ENCODE data around the gene INSM1.

The INSM1 gene

GRCh38 chr20:20360464-20360863 is 7.4 kb upstream of the INSM1 start:
- H3K27ac ChIP-seq, result peak overlapping the region; percentile 98
- TF ChIP-seq CTCF (conservative IDR thresholded peaks at IDR 0.05), result peak; percentile 97

- peak overlapping the region; percentile 98 for H3K27ac ChIP-seq
- 0 out of 2 replicates have a peak, but pooled peaks have one; percentile 8 for TF ChIP-seq CTCF (conservative IDR thresholded peaks at IDR 0.05)
These were observed 5.0 kb upstream of the INSM1 start for GRCh38 chr20:20362774-20363433.

GRCh38 chr20:20363434-20363798 is 4.5 kb upstream of the INSM1 start:
- peak overlapping the region; percentile 98 for H3K27ac ChIP-seq
- TF ChIP-seq CTCF (conservative IDR thresholded peaks at IDR 0.05), result no peak

- TF ChIP-seq CTCF (conservative IDR thresholded peaks at IDR 0.05), result no peak
- peak overlapping the region; percentile 98 for H3K27ac ChIP-seq
These were observed 3.9 kb upstream of the INSM1 start for GRCh38 chr20:20363799-20364592.

DNA sequence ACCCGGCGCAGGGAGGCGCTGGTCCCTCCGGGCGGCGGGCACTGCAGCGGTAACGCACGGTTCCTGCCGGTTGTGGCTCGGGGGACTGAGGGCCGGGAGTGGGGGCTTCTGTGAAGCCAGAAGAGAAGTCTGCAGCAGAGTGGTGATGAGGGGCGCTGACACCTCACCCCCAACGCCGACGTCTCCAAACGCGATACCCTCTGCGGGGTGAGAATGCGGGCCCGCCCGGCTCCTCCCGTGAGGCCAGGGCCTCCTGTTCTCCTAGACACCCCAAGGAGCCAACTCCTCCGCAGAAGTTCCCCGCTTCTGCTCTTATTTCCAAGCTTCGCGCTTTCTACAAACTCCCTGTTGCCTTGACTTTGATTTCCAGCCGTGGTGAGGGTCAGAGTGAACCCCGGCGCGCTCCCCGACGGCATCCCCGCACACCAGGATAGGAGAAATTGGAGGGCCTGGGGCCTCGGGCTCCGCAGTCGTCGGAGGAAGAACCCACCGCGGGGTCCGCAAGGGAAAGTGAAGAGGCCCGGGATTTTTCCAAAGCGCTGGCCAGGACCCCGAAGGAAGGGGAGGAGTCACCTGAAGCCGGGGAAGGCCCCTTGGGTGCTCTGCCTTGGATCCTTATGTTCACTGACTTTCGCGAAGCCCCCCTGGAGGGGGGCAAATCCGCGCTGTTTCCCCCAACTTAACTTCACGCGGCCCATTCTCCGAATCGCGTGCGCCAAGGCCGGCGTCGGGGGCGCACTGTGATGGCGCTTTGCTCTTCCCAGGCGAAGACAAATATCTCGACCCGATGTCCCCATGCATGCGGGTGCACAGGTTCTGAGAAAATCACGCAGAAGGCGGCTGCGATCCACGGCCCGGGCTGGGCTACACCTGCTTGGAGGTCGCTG is 3.1 kb upstream of the INSM1 start:
- TF ChIP-seq CTCF (conservative IDR thresholded peaks at IDR 0.05), result no peak
- H3K27ac ChIP-seq, result no peak overlapping the region

DNA sequence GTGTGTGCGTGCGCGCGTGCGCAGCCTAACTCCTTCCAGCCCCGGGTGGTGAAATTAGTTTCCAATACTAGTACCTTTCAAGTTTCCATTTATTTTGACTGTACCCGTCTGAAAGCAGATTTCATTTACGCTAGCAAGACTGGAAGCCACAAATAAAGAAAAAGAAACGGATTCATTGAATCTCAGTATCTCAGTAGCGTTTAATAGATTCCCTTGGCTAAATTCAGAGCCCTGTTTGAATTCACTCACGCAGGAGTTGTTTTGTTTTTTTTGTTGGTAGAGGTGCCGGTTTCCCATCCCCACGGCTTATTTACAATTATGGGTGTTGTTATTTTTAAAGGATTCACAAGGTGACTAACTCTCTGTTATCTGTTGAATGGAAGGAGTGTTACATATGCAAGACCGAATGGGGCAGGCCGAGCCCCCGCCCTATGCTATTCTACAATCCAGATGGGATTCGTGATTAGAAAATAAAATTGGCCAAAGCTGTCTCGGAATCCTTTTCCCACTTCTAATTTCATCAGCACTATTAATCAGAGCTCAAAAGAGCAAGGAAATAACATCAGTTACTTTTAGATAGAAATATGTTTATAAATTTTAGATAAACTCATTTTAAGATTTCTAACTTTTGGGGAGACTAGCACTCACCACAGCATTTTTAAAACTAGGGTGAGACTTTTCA is 2.3 kb upstream of the INSM1 start:
- H3K27ac ChIP-seq, result no peak overlapping the region
- TF ChIP-seq CTCF (conservative IDR thresholded peaks at IDR 0.05), result no peak

Data from VCaP (cell line).